HG03558 (cell line): Measurements from ENCODE around the gene MTCL3.
A peak's percentile ranks its signal among the peaks of the same experiment; 100 is the strongest.

Experiments
- ATAC-seq: cut with Tn5 transposase; IDR thresholded peaks from one replicate; pipeline ENCODE4 v1.9.1; 2021; ENCODE audit warnings: moderate number of reproducible peaks; ENCODE audit not compliant: unreplicated experiment; ENCODE audit errors: extremely low read depth

MTCL3 gene

GRCh38 chr6:127518710-127519468 lies at the start of gene MTCL3:
TSS of gene MTCL3 (minus strand) at chr6:127519335.
- ATAC-seq = no peak

GRCh38 chr6:127567476-127567875 lies 48.3 kb upstream of the MTCL3 start:
- ATAC-seq = no peak

GRCh38 chr6:127566651-127567050 lies 47.5 kb upstream of the MTCL3 start:
- ATAC-seq = no peak

GRCh38 chr6:127566119-127566518 lies 47.0 kb upstream of the MTCL3 start:
- no peak for ATAC-seq

DNA sequence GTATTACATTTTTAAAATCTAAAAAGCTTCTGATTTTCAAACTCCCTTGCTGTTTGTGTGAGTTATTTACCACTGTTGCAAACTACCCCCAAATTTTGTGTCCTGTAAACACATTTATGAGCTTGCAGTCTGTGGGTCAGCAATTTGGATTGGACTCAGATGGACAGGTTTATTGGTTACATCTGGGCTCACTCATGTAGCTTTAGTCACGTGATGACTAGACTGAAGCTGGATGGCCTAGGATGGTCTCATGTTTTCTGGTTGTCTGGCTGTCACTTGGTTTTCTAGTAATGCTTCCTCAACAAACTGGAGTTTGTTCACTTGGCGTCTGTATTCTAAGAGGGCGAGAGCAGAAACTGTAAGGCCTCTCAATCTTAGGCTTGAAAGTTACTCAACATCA lies 45.6 kb upstream of the MTCL3 start:
- ATAC-seq = no peak

- ATAC-seq = no peak
Observed at GRCh38 chr6:127561660-127562059, 42.5 kb upstream of the MTCL3 start.

GRCh38 chr6:127554435-127555006 lies 35.4 kb upstream of the MTCL3 start:
- peak; percentile 59 for ATAC-seq

GRCh38 chr6:127550403-127550802 lies 31.3 kb upstream of the MTCL3 start:
- no peak for ATAC-seq

GRCh38 chr6:127547904-127548649 lies 28.9 kb upstream of the MTCL3 start:
- ATAC-seq = no peak

GRCh38 chr6:127547215-127547614 lies 28.1 kb upstream of the MTCL3 start:
- ATAC-seq = no peak

DNA sequence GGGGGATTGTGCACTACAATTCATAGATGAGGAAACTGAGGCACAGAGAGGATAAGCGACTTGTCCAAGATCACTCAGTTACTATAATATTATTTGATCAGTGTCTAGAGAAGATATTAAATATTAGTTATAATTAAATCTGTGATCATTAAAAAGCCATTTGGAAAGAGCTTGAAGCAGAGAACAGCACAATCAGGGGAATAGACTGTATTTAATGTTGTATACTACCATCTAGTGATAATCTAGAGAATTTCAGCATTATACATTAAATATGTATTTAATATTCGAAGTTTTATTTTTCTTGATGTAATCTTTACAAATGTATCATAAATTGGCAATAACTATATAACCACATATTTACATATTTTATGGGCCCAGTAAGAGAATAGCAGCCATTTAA lies 20.1 kb upstream of the MTCL3 start:
- ATAC-seq = no peak

- ATAC-seq = no peak
Observed at GRCh38 chr6:127538750-127539264, 19.7 kb upstream of the MTCL3 start.

GRCh38 chr6:127533736-127534135 lies 14.6 kb upstream of the MTCL3 start:
- ATAC-seq = no peak

DNA sequence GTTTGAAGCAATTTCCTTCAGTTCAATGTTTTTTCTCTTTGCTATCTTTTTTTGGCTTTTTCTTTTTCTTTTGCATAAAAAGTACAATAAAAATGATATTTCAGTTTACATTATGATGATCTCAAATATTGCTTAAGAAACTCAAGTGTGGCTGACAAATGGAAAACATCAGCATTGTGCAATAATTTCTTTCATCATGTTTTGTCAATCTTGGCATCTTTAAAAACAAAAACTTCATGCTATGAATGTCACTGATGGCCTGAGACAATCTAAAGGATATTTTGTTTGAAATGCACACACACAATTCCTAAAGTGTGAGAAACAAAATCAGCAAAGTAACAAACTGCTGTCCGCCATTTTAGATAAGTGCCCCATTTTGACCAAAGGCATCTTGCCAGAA lies 13.9 kb upstream of the MTCL3 start:
- no peak for ATAC-seq

GRCh38 chr6:127522714-127523113 lies 3.6 kb upstream of the MTCL3 start:
- ATAC-seq = no peak

DNA sequence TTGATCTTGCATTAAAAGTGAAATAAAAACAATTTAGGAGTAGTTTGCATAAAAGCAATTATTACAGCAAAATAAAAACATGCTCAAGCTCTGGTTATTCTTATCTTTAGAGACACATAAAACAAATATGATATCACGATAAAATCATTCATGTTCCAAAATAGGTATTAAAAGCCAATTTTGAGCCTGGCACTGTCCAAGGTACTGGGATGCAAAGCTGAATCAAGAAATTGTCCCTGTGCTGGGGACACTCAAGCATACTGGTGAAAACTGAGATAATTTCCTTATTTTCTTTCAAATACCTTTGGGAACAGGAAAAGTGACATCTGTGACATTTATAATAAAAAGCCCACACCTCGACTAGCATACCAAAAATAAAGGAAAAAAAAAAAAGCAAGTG lies 931 bp upstream of the MTCL3 start:
- ATAC-seq = no peak

- ATAC-seq = no peak
Observed at GRCh38 chr6:127519469-127519785, 292 bp upstream of the MTCL3 start.

DNA sequence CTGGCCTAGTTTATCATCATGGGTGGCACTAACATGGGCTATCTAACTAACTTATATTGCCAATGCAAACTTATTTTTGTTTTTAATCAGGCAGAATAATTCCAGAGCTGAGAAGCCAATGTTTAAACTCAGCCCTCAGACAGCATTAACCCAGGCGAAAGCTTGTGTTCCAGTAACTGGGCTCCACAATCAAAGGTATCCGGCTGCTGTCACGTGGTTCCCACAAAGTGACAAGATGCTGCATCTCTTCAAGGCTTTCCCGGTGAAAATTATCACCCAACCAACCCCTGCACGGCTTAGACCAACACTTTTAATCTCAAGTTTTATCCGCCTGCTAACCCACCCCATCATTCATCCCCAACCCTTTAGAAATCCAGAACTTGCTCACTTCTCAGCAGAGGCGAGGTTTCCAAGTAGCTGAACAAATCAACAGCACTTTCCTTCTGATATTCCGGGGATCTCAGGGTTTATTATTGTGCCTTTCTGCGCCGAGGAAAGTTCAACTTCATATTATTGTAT lies 885 bp downstream of the MTCL3 start:
- no peak for ATAC-seq

DNA sequence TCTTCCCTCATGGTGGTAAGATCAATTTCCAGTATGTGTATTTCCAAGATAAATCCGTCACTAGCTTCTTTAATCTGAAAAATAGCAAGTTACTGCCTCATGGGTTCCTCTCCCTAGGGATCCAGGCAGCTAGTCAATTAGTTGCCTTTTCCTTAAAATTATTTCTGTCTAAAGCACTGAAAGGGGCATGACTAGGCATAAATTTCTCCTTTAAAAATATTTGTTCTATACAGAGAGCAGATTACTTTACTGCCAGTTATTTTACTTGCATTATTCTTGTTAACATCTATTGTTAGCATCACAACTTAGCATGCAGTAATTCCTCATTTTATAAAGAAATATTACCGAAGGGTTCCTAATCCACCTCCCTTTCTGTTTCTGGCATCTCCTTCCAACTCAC lies 1.4 kb downstream of the MTCL3 start:
- ATAC-seq = no peak

DNA sequence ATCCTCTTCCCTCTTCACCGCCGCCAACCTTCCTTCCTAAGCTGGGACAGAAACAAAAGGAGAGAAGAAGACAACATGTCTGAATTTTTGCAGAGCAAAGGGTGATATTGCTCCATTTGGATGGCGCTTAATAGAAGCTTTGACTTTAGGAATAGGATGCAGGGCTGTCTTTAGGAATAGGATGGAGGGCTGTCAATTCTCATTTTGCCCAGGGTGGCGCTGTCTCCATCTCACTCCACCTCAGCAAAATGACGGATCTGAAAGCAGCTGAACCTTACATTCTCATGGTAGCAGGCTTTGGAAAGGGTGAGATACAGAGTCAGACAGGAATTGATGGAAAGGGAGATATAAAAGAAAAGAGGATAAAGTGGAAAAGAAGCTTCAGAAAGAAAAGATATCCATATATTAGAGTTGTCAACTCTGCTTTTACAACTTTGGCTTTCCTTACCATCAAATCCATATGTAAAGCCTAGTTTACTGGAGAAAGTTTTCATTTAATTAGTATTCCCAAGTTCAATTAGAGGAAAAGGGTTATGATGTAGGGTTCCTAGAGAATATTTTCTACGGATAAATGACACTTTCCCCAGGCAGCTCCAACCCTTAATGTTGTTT lies 2.4 kb downstream of the MTCL3 start:
- ATAC-seq = peak; percentile 58
